ENCODE results near the gene RBM19.
"Not testable (repeated sequence)": the region's sequence is repeated elsewhere in the genome, so short reads cannot be mapped to it uniquely, and the experiment has no call there.

The RBM19 gene

GRCh38 chr12:113831476-113831875, 134.6 kb downstream of the RBM19 start:
- DNase-seq (ENCODE audit: low read depth in 2 of 2) = no peak

- no peak for DNase-seq (ENCODE audit: low read depth in 2 of 2)
Measured at GRCh38 chr12:113831016-113831415, 135.1 kb downstream of the RBM19 start.

DNA sequence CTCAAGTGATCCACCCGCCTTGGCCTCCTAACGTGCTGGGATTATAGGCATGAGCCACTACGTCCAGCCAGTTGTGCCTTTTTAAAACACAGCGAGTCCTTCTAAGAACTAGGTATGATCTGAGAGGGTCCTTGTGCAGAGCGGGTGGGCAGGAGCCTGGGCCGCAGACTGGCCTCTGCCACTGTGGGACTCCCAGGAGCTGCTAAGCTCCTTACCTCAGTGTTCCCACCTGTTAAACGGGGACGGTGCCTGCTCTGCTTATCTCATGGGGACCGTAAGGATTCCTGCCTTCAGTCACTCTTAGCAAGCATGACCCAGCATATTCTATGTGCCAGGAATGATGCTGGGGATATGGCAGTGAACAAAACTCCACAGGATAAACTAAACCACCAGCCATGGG, 136.9 kb downstream of the RBM19 start:
- DNase-seq (ENCODE audit: low read depth in 2 of 2) = no peak

DNA sequence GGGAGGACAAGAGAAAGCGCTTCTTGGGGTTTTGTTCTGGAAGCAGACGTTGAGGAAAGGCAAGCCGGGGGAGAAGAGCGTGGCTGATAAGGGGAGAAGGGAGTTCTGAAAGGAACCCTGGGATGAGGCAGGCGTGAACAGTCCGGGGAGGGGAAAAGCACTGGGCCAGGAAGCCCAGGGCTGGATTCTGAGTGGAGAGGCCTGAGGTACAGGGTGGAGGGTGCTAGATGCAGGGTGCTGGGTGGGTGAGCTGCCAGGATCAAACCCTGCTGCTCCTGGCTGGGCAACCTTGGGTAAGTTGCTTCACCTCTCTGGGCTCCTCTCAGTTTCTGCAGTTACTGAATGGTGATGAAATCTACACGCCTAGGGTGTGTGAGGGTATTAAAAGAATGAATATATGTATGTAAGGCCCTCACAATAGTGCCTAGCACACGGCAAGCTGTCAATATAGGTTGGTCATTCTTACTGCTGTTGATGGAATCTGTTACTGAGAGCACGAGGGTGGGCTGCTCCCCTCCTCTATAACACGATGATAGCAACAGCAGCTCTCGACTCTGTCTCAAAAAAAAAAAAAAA, 138.5 kb downstream of the RBM19 start:
- no peak for DNase-seq (ENCODE audit: low read depth in 2 of 2)

- DNase-seq (ENCODE audit: low read depth in 2 of 2) = no peak
Measured at GRCh38 chr12:113826805-113827538, 139.2 kb downstream of the RBM19 start.

DNA sequence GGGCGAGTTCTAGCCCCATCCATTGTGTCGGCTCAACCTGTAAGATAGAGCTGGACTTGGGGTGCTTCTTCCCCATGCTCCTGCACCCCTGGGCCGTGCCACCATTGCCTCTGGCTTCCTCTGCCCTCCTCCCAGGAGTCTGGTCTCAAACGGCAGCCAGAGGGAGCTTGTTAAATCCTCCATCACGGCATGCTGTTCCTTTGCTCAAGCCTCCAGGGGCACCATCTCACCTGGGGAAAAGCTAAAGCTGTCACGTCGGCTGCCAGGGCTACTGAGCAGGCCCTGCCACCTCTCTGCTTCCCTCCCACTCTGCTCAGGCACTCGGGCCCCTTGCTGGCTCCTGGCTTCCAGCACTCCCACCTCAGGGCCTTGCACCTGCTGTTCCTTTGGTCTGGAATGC, 140.4 kb downstream of the RBM19 start:
- DNase-seq (ENCODE audit: low read depth in 2 of 2) = no peak

DNA sequence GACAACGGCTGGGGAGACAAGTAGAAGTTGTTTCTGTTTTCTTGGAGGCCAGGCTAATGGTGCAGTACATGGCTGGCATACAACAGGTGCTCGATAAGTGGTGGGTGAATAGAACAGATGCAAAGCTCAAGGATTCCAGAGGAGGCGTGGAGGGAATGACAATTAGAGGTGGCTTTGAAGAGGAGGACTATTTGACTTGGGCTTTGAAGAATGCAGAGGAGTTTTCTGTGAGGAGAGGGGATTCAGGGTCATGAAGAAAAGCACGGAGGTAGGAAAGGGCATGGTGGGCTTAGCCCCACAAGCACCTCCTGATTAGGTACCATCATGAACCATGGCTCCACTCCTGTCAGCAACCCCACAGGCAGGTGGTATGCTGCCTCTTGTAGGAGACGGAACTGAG, 142.3 kb downstream of the RBM19 start:
- DNase-seq (ENCODE audit: low read depth in 2 of 2) = no peak

GRCh38 chr12:113823016-113823415, 143.1 kb downstream of the RBM19 start:
- no peak for DNase-seq (ENCODE audit: low read depth in 2 of 2)

GRCh38 chr12:113820842-113821241, 145.3 kb downstream of the RBM19 start:
- no peak for DNase-seq (ENCODE audit: low read depth in 2 of 2)

DNA sequence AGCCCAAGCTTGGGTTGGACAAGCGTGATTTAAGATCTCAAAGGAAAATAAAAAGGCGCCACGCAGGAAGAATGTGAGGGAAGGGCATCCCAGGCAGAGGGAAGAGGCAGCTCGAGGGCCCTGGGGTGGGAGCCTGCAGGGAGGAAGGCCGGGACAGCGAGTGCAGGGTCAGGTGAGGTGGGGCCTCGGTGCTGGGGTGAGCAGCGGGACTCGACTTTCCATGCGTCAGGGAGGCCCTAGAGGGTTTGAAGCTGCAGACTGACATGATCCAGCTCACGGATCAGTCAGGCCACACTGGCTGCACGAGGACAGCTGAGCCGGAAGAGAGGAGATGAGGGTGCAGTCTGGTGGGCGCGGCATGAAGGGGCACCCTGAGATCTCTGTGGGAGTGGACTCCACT, 145.8 kb downstream of the RBM19 start:
- no peak for DNase-seq (ENCODE audit: low read depth in 2 of 2)

DNA sequence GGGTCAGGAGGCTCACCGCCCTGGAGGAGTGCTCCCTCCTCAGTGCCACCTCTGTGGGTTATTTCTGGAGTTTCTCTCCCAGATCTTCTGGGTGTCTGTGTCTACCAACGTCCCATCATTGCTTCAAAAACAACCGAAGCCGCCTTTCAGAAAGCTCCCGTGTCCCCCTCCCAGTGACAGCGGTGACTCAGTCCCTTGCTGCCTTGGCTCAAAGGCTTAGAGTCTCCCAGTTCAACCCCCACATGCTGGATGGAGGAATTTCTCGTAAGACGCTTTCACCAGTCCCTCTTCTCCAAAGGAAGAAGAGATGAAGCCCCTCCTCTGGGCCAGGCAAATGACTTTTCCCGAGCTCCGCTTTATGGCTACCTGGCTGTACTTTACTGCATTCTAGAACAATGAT, 146.6 kb downstream of the RBM19 start:
- DNase-seq (ENCODE audit: low read depth in 2 of 2) = no peak

DNA sequence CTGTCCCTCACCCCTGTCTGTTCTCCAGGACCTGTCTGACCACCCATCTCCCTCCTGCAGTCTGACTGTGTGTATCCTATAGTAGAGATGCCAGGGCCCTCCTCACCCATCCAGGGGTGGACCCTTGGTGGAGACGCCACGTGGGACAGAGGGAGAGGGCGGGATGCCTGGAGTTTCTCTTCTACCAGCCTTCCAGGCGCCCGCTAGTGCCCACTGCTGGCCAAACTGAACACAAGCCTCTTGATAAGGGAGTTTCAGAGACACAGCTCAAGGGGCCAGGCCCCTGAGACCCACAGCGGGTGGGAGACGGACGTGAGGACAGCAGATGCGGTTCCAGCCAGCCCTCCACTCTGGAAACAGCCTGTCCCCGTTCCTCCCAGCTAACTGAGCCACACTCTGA, 147.3 kb downstream of the RBM19 start:
- DNase-seq (ENCODE audit: low read depth in 2 of 2) = no peak

- no peak for DNase-seq (ENCODE audit: low read depth in 2 of 2)
Measured at GRCh38 chr12:113818283-113818682, 147.8 kb downstream of the RBM19 start.

DNA sequence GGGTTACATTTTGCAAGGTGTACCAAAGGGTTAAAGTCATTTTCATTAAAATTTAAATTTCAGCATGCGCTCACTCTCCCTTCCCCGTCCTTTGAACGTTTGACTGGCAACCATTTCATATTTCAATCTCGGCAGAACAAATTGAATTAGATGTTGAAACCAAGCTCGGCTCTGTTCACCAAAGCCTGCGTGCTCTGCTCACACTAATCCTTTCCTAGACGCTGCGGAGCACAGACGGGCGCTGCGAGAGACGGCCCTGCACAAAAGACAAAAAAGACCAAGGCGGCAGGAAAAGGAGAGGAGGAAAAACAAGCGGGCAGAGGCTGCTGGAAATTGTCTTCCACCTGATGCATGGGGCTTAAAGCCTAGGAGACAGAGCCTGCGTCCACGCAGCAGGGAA, 149.3 kb downstream of the RBM19 start:
- no peak for DNase-seq (ENCODE audit: low read depth in 2 of 2)

DNA sequence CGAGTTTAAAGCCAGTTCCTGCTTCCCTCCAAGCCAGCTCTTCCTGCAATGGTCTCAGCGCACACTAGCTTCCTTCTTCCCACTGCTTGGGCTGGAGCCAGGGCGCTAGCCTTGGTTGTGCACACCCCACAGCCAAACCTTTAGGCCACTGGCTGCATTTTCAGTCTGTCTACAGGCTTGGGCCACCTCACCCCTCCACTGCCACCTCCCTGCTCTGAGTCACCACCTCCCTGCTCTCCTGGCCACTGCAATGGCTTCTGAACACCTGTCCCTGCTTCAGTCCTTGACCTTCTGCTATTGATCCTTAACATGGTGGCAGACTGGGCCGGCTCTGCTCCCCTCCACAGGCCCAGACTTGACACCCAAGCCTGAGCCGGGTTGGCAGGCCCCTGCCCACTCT, 151.1 kb downstream of the RBM19 start:
- no peak for DNase-seq (ENCODE audit: low read depth in 2 of 2)

DNA sequence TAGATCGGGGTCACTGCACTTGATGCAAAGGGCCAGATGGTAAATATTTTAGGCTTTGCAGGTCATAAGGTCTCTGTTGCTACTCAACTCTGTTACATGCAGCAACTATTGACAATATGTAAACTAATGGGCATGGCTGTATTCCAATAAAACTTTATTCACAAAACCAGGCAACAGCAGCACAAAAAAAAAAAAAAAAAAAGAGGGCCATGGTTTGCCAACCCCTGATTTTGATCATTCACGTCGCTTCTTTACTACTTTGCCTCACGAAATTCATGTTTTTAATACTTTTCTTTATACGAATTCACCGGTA, 152.9 kb downstream of the RBM19 start:
- DNase-seq (ENCODE audit: low read depth in 2 of 2) = no peak

- DNase-seq (ENCODE audit: low read depth in 2 of 2) = no peak
Measured at GRCh38 chr12:113812411-113813228, 153.5 kb downstream of the RBM19 start.

- DNase-seq (ENCODE audit: low read depth in 2 of 2) = not testable (repeated sequence)
Measured at GRCh38 chr12:113809462-113810220, 156.5 kb downstream of the RBM19 start.

- no peak for DNase-seq (ENCODE audit: low read depth in 2 of 2)
Measured at GRCh38 chr12:113808095-113808951, 157.8 kb downstream of the RBM19 start.

- no peak for DNase-seq (ENCODE audit: low read depth in 2 of 2)
Measured at GRCh38 chr12:113805673-113806072, 160.5 kb downstream of the RBM19 start.

DNA sequence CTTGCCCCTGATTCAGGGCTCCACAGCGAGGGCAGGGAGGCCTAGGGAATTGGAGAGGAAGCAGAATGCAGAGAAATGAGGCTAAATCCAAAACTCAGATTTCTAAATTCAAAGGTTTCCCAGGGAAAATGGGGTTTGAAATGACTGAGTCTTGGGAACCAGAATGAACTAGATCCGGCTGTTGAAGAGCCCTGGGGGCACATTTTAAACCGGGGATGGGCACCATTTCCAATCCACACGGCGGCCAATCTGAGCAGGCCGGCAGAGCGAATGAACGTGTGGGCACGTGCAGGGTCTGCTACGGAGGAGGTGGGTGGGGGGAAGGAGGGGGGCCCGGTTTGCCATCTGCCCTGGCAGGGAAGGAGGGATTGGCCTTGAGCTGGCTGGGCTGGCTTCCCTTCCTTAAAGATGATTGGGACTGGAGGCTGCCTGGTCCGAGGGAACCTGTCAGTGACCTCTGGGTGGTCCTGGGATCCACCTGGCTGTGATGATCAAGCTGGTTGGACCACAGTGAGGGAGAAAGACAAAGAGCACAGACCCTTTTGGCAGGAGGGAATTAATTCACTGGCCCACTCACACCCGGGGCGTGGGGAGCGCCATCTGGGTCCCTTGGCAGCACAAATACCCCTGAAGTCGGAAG, 161.0 kb downstream of the RBM19 start:
- DNase-seq (ENCODE audit: low read depth in 2 of 2) = no peak
